Uterus (tissue), 4 donors: ENCODE data around the gene PIPOX. TPM values are rescaled to one million over a fixed set of nuclear protein-coding genes. Genes with fewer than 3 reads are reported as not detected.

Experiments
- DNase-seq, 2 donors: peaks; one replicate each; pipeline ENCODE4 v3.0.0-alpha.2; 2019 to 2020
- H3K27ac ChIP-seq, 2 donors: fragments of 200-600 bp; sonication (generic); 1 replicate in 1 of 2; 2 replicates in 1 of 2; pipeline ENCODE4 v1.5.1; 2016 to 2018
- H3K27me3 ChIP-seq, 2 donors: fragments of 200-600 bp; sonication (generic); one replicate each; pipeline ENCODE4 v1.5.1; 2018 to 2019; ENCODE audit warnings: control low read depth in 1 of 2
- H3K36me3 ChIP-seq, 2 donors: fragments of 200-600 bp; sonication (generic); one replicate each; pipeline ENCODE4 v1.5.1; 2019; ENCODE audit warnings: control low read depth in 1 of 2
- H3K4me1 ChIP-seq, 2 donors: fragments of 200-600 bp; sonication (generic); one replicate each; pipeline ENCODE4 v1.5.1; 2018 to 2019; ENCODE audit warnings: control low read depth in 1 of 2
- H3K4me3 ChIP-seq, 2 donors: fragments of 200-600 bp; sonication (generic); 1 replicate in 1 of 2; 2 replicates in 1 of 2; pipeline ENCODE4 v1.5.1; 2018 to 2019; ENCODE audit warnings: mild to moderate bottlenecking in 1 of 2
- H3K9me3 ChIP-seq, 2 donors: fragments of 200-600 bp; sonication (generic); one replicate each; pipeline ENCODE4 v1.5.1; 2019; ENCODE audit warnings: control low read depth in 1 of 2
- POLR2A ChIP-seq, 2 donors: fragments of 450-650 bp; IDR thresholded peaks; one replicate each; pipeline ENCODE4 v1.6.1; 2016; ENCODE audit warnings: antibody characterized with exemption in 2 of 2, mild to moderate bottlenecking in 1 of 2, moderate library complexity in 1 of 2
- intact Hi-C: fragments of 100-400 bp; cut with DNase I; formaldehyde crosslinking; loops from one replicate; pipeline ENCODE4 v1.15.1; 2023; ENCODE audit warnings: low total_unique reads
- total RNA-seq, 4 donors: library from RNA; depleted of rRNA in 3 of 4; stranded (reverse); fragments of >200 nt in 3 of 4; gene quantifications; one replicate each; pipeline versions ENCODE4 v1.1.0 to v1.2.4, GENCODE V29; 2014 to 2023
- TF ChIP-seq, protein P1 (sequence below), 4 experiments: fragments of 200-600 bp in 2 of 4; fragments of 450-650 bp in 2 of 4; sonication (generic) in 2 of 4; IDR thresholded peaks; one replicate each; pipeline ENCODE4 v1.5.1; 2016 to 2019; ENCODE audit warnings: antibody characterized with exemption in 4 of 4, mild to moderate bottlenecking in 2 of 4, moderate library complexity in 1 of 4
- donor health status: DM: yes; HTN: yes; CAD: no.

PIPOX gene
- total RNA-seq, 4 donors from 2014 or later: 0.59 to 7.4 (median 2.9) TPM

DNA sequence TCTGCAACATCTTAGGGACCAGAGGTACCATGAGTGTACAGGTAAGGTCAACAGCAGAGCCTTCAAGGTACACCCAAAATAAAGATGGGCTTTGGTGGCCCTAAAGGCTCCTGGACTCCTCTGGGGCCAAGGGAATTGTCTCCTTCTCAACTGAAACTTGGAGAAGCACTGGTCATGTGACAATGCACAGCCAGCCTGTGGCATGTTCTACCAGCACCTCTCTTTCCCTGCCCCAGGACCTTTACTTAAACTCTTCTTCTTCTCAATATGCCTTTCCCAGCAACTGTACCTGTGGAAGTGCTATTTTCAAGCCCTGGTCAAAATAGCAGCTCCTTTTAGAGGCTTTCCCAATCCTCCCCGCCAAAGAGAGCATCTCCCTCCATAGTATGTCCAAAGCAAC lies 28.4 kb downstream of the PIPOX start:
- DNase-seq: no peak
- H3K4me1 ChIP-seq: no peaks in the 10 kb centered on the region
- no peaks in the 10 kb centered on the region for H3K27me3 ChIP-seq
- H3K27ac ChIP-seq: no peak overlapping the region
- no peaks in the 10 kb centered on the region for H3K36me3 ChIP-seq
- H3K9me3 ChIP-seq: no peaks in the 10 kb centered on the region
- H3K4me3 ChIP-seq: no peak overlapping the region
- intact Hi-C loops: no loop called here
- no peak for TF ChIP-seq POLR2A (IDR thresholded peaks at IDR 0.05)
- TF ChIP-seq, protein P1, sequence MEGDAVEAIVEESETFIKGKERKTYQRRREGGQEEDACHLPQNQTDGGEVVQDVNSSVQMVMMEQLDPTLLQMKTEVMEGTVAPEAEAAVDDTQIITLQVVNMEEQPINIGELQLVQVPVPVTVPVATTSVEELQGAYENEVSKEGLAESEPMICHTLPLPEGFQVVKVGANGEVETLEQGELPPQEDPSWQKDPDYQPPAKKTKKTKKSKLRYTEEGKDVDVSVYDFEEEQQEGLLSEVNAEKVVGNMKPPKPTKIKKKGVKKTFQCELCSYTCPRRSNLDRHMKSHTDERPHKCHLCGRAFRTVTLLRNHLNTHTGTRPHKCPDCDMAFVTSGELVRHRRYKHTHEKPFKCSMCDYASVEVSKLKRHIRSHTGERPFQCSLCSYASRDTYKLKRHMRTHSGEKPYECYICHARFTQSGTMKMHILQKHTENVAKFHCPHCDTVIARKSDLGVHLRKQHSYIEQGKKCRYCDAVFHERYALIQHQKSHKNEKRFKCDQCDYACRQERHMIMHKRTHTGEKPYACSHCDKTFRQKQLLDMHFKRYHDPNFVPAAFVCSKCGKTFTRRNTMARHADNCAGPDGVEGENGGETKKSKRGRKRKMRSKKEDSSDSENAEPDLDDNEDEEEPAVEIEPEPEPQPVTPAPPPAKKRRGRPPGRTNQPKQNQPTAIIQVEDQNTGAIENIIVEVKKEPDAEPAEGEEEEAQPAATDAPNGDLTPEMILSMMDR (IDR thresholded peaks at IDR 0.05): no peak

GRCh38 chr17:29073045-29073444 lies 30.1 kb downstream of the PIPOX start:
- H3K27ac ChIP-seq: no peak overlapping the region
- H3K4me1 ChIP-seq: no peaks in the 10 kb centered on the region
- DNase-seq: no peak
- no peak overlapping the region for H3K4me3 ChIP-seq
- no peaks in the 10 kb centered on the region for H3K9me3 ChIP-seq
- intact Hi-C loops: no loop called here
- TF ChIP-seq, protein P1 (IDR thresholded peaks at IDR 0.05): no peak
- no peak for TF ChIP-seq POLR2A (IDR thresholded peaks at IDR 0.05)
- no peaks in the 10 kb centered on the region for H3K27me3 ChIP-seq
- no peaks in the 10 kb centered on the region for H3K36me3 ChIP-seq

- no peak for DNase-seq
- H3K4me1 ChIP-seq: no peaks in the 10 kb centered on the region
- no peak overlapping the region for H3K27ac ChIP-seq
- H3K36me3 ChIP-seq: no peaks in the 10 kb centered on the region
- intact Hi-C loops: no loop called here
- no peak overlapping the region for H3K4me3 ChIP-seq
- H3K27me3 ChIP-seq: no peaks in the 10 kb centered on the region
- TF ChIP-seq, protein P1 (IDR thresholded peaks at IDR 0.05): no peak
- TF ChIP-seq POLR2A (IDR thresholded peaks at IDR 0.05): no peak
- H3K9me3 ChIP-seq: no peaks in the 10 kb centered on the region
Observed at GRCh38 chr17:29073520-29073919, 30.6 kb downstream of the PIPOX start.

DNA sequence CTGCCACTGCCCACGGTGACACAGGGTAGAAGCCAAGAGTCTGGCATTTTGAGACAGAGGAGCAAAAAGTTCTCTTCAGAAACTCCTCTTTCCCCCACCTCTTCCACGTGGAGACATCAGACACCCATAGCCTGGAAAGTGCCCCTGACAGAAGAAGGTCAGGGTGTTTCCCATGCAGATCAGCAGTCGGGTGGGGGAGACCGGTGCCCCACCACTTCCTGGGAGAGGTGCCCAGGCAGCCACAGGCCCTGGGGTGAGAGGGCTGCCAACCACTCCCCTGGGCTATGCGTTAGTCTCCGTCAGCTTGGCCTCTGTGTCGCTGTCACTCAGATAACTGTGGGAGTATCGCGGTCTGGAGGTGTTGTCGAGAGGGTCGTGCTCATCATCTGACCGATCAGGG lies 31.5 kb downstream of the PIPOX start:
- no peaks in the 10 kb centered on the region for H3K27me3 ChIP-seq
- no peaks in the 10 kb centered on the region for H3K36me3 ChIP-seq
- intact Hi-C loops: no loop called here
- no peak overlapping the region for H3K27ac ChIP-seq
- no peak for DNase-seq
- H3K4me3 ChIP-seq: no peak overlapping the region
- no peaks in the 10 kb centered on the region for H3K9me3 ChIP-seq
- H3K4me1 ChIP-seq: no peaks in the 10 kb centered on the region
- TF ChIP-seq, protein P1 (IDR thresholded peaks at IDR 0.05): no peak
- TF ChIP-seq POLR2A (IDR thresholded peaks at IDR 0.05): no peak

DNA sequence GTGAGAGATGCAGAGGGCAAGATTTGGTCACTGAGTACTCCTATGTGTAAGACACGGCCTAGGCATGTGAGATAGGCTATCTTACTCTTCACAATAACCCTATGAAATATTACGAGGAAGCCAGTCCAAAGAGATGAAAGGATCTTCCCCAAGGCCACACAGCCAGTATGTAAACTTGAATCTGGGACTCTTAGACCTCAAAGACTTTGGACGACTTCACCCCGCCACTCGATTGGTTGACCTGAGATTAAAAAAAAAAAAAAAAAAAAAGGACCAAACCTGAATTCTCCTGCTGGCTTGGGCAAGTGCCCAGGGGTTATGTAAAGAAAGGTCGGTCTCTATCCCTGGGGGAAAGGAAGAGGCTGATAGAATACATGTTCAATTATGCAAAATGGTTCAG lies 33.1 kb downstream of the PIPOX start:
- Histone ChIP-seq H3K27ac (no peak overlapping the region), H3K27me3 (no peaks in the 10 kb centered on the region), H3K36me3 (no peaks in the 10 kb centered on the region), H3K9me3 (no peaks in the 10 kb centered on the region), H3K4me1 (no peaks in the 10 kb centered on the region), H3K4me3 (no peak overlapping the region)
- DNase-seq: no peak
- intact Hi-C loops: no loop called here
- TF ChIP-seq POLR2A (IDR thresholded peaks at IDR 0.05): no peak
- TF ChIP-seq, protein P1 (IDR thresholded peaks at IDR 0.05): no peak
